ENCODE measurements around the gene MSANTD1. TPM values are rescaled to one million over a fixed set of nuclear protein-coding genes. Genes with fewer than 3 reads are reported as not detected.

The MSANTD1 gene
- total RNA-seq, 1 experiment from 2014 or later: 1.4 TPM

- intact Hi-C loops (cut with micrococcal nuclease; ENCODE audit: unreplicated experiment): no loop called here
- DNase-seq: no peak
- Mint-ChIP-seq H3K27ac (ENCODE audit: unreplicated experiment) (no peak overlapping the region), H3K4me1 (ENCODE audit: low read depth, unreplicated experiment) (no peaks in the 10 kb centered on the region), H3K36me3 (ENCODE audit: insufficient read depth, unreplicated experiment) (no peaks in the 10 kb centered on the region), H3K4me3 (ENCODE audit: low read depth, unreplicated experiment) (no peak overlapping the region), H3K27me3 (ENCODE audit: unreplicated experiment) (no peaks in the 10 kb centered on the region), H3K9me3 (ENCODE audit: low read depth, unreplicated experiment) (no peaks in the 10 kb centered on the region)
- CTCF ChIA-PET: no interaction called here
- no TSS peak for BruUV-seq (replicated peaks)
- TF ChIP-seq CTCF (IDR thresholded peaks at IDR 0.05; ENCODE audit: unreplicated experiment): no peak
Measured at GRCh38 chr4:3263053-3263875, 14.3 kb downstream of the MSANTD1 start.

GRCh38 chr4:3263876-3264193 lies 14.9 kb downstream of the MSANTD1 start:
- Mint-ChIP-seq H3K4me3 (ENCODE audit: low read depth, unreplicated experiment) (no peak overlapping the region), H3K9me3 (ENCODE audit: low read depth, unreplicated experiment) (no peaks in the 10 kb centered on the region), H3K36me3 (ENCODE audit: insufficient read depth, unreplicated experiment) (no peaks in the 10 kb centered on the region), H3K27me3 (ENCODE audit: unreplicated experiment) (no peaks in the 10 kb centered on the region), H3K4me1 (ENCODE audit: low read depth, unreplicated experiment) (no peaks in the 10 kb centered on the region), H3K27ac (ENCODE audit: unreplicated experiment) (no peak overlapping the region)
- no TSS peak for BruUV-seq (replicated peaks)
- intact Hi-C loops (cut with micrococcal nuclease; ENCODE audit: unreplicated experiment): no loop called here
- TF ChIP-seq CTCF (IDR thresholded peaks at IDR 0.05; ENCODE audit: unreplicated experiment): no peak
- CTCF ChIA-PET: no interaction called here
- DNase-seq: no peak

GRCh38 chr4:3266076-3266475 lies 17.1 kb downstream of the MSANTD1 start:
- Mint-ChIP-seq H3K9me3 (ENCODE audit: low read depth, unreplicated experiment) (no peaks in the 10 kb centered on the region), H3K4me3 (ENCODE audit: low read depth, unreplicated experiment) (no peak overlapping the region), H3K27ac (ENCODE audit: unreplicated experiment) (no peak overlapping the region), H3K27me3 (ENCODE audit: unreplicated experiment) (no peaks in the 10 kb centered on the region), H3K36me3 (ENCODE audit: insufficient read depth, unreplicated experiment) (no peaks in the 10 kb centered on the region), H3K4me1 (ENCODE audit: low read depth, unreplicated experiment) (no peaks in the 10 kb centered on the region)
- BruUV-seq (replicated peaks): no TSS peak
- intact Hi-C loops (cut with micrococcal nuclease; ENCODE audit: unreplicated experiment): no loop called here
- no peak for TF ChIP-seq CTCF (IDR thresholded peaks at IDR 0.05; ENCODE audit: unreplicated experiment)
- DNase-seq: no peak
- CTCF ChIA-PET: no interaction called here

- H3K4me1 Mint-ChIP-seq (ENCODE audit: low read depth, unreplicated experiment): no peaks in the 10 kb centered on the region
- no peak overlapping the region for H3K27ac Mint-ChIP-seq (ENCODE audit: unreplicated experiment)
- DNase-seq: no peak
- CTCF ChIA-PET: no interaction called here
- H3K9me3 Mint-ChIP-seq (ENCODE audit: low read depth, unreplicated experiment): no peaks in the 10 kb centered on the region
- TF ChIP-seq CTCF (IDR thresholded peaks at IDR 0.05; ENCODE audit: unreplicated experiment): no peak
- no peaks in the 10 kb centered on the region for H3K36me3 Mint-ChIP-seq (ENCODE audit: insufficient read depth, unreplicated experiment)
- no peaks in the 10 kb centered on the region for H3K27me3 Mint-ChIP-seq (ENCODE audit: unreplicated experiment)
- intact Hi-C loops (cut with micrococcal nuclease; ENCODE audit: unreplicated experiment): no loop called here
- no TSS peak for BruUV-seq (replicated peaks)
- no peak overlapping the region for H3K4me3 Mint-ChIP-seq (ENCODE audit: low read depth, unreplicated experiment)
Measured at GRCh38 chr4:3267576-3268394, 18.8 kb downstream of the MSANTD1 start.

Data from Calu3 (cell line).